Thymus (tissue), 11 donors: ENCODE results near the gene HIGD1B. TPM values are rescaled to one million over a fixed set of nuclear protein-coding genes. Genes with fewer than 3 reads are reported as not detected.

Experiments used
- DNase-seq, 9 donors: peaks; one replicate each; pipeline ENCODE4 v3.0.0-alpha.2; 2013; ENCODE audit warnings: low spot score in 9 of 9, low read depth in 6 of 9, missing footprints in 1 of 9
- H3K27ac ChIP-seq, 2 donors: one replicate each; pipeline ENCODE4 v1.5.1; 2013; ENCODE audit warnings: control low read depth in 1 of 2, low read depth in 1 of 2, low read length in 1 of 2, mild to moderate bottlenecking in 1 of 2, moderate library complexity in 1 of 2
- H3K27me3 ChIP-seq, 2 donors: one replicate each; pipeline ENCODE4 v1.5.1; 2013; ENCODE audit warnings: low read length in 1 of 2; ENCODE audit not compliant: control insufficient read depth in 2 of 2, insufficient read depth in 1 of 2
- H3K36me3 ChIP-seq, 2 donors: one replicate each; pipeline ENCODE4 v1.5.1; 2013; ENCODE audit warnings: low read length in 1 of 2, mild to moderate bottlenecking in 1 of 2, moderate library complexity in 1 of 2; ENCODE audit not compliant: control insufficient read depth in 2 of 2, insufficient read depth in 2 of 2
- H3K4me1 ChIP-seq, 2 donors: one replicate each; pipeline ENCODE4 v1.5.1; 2013; ENCODE audit warnings: low read length in 2 of 2; ENCODE audit not compliant: control insufficient read depth in 2 of 2, insufficient read depth in 2 of 2
- H3K4me3 ChIP-seq, 2 donors: one replicate each; pipeline ENCODE4 v1.5.1; 2013; ENCODE audit warnings: low read length in 2 of 2, control low read depth in 1 of 2, mild to moderate bottlenecking in 1 of 2
- H3K9me3 ChIP-seq, 2 donors: one replicate each; pipeline ENCODE4 v1.5.1; 2013; ENCODE audit warnings: low read length in 1 of 2, mild to moderate bottlenecking in 1 of 2; ENCODE audit not compliant: control insufficient read depth in 2 of 2, insufficient read depth in 1 of 2
- WGBS: extraction: QIAGEN DNeasy Blood & Tissue Kit; methylation state at CpG from one replicate; pipeline ENCODE4 v1.1.7; 2013; 5-methylcytosine and 5-hydroxymethylcytosine counted together
- polyA plus RNA-seq: library from polyadenylated mRNA; stranded (reverse); fragments of 200-250 nt; gene quantifications from one replicate; pipeline ENCODE4 v1.2.3, GENCODE V29; 2013
- total RNA-seq: library from RNA; stranded (reverse); fragments of 120-200 nt; gene quantifications from one replicate; pipeline ENCODE4 v1.2.4, GENCODE V29; 2013
- donor health status: healthy.

Gene HIGD1B
- total and polyA plus RNA-seq, 2 donors = 1.8 to 2.2 TPM

DNA sequence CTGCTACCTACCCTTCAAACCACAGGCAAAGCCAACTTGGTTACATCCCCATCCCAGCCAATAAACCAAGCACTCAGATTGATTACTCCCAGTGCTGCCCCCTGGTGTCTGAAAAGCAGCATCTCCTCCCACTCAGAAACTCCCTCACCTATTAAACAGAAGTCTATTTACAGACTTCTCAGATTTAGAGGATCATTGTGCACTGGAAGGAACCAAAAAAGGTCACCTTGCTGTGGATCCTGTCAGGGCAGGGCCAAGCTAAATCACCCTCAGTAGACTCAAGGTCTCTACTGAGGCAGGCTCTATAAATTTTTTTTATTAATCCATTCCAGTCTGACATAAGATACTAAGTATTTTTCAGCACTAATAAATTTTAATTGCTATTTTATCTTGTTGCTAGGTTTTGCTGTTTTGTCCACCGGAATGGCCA, 17.6 kb downstream of the HIGD1B start:
- Histone ChIP-seq H3K27ac (no peak overlapping the region), H3K4me3 (no peak overlapping the region), H3K4me1 (no peaks in the 10 kb centered on the region), H3K27me3 (no peaks in the 10 kb centered on the region), H3K36me3 (peaks cover 53 to 79% of the 10 kb centered on the region in 2 donors), H3K9me3 (no peaks in the 10 kb centered on the region)
- peak; percentile 26 to 75 (median 53) for DNase-seq
- WGBS = 96% methylated on average over 1 of the region's 1 CpG

- no peaks in the 10 kb centered on the region for H3K4me1 ChIP-seq
- H3K4me3 ChIP-seq = no peak overlapping the region
- H3K9me3 ChIP-seq = no peaks in the 10 kb centered on the region
- WGBS = 97% methylated on average over 6 of the region's 6 CpGs
- no peak overlapping the region for H3K27ac ChIP-seq
- peaks cover 52 to 75% of the 10 kb centered on the region in 2 donors for H3K36me3 ChIP-seq
- DNase-seq = no peak
- no peaks in the 10 kb centered on the region for H3K27me3 ChIP-seq
Measured at GRCh38 chr17:44865931-44866330, 18.2 kb downstream of the HIGD1B start.

DNA sequence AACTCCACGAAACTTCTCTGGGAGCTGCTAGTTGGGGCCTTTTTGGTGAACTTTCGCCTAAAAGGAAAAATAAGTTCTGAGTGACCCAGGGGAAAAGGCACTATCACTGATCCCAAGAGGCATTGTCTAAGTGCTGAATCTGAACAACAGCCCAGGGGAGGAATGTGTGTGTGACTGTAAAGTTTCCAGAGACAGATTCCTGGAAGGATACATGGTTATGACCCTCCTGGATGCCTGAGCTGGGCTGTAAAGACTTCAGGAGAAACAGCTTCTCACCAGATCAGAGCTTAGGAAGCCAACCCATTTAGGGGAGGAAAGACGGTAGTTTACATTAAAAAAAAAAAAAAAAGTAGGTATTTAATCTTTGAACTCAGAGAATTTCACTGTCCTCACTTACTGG, 20.2 kb downstream of the HIGD1B start:
- peaks cover 57 to 75% of the 10 kb centered on the region in 2 donors for H3K36me3 ChIP-seq
- no peak for DNase-seq
- no peak overlapping the region for H3K27ac ChIP-seq
- H3K4me3 ChIP-seq = no peak overlapping the region
- WGBS = 98% methylated on average over 3 of the region's 3 CpGs
- no peaks in the 10 kb centered on the region for H3K9me3 ChIP-seq
- H3K27me3 ChIP-seq = no peaks in the 10 kb centered on the region
- H3K4me1 ChIP-seq = no peaks in the 10 kb centered on the region

GRCh38 chr17:44871556-44871955, 23.9 kb downstream of the HIGD1B start:
- no peak for DNase-seq
- peaks cover 56 to 81% of the 10 kb centered on the region in 2 donors for H3K36me3 ChIP-seq
- no peak overlapping the region for H3K4me3 ChIP-seq
- WGBS = 98% methylated on average over 12 of the region's 12 CpGs
- H3K4me1 ChIP-seq = no peaks in the 10 kb centered on the region
- H3K27ac ChIP-seq = no peak overlapping the region
- no peaks in the 10 kb centered on the region for H3K9me3 ChIP-seq
- no peaks in the 10 kb centered on the region for H3K27me3 ChIP-seq

DNA sequence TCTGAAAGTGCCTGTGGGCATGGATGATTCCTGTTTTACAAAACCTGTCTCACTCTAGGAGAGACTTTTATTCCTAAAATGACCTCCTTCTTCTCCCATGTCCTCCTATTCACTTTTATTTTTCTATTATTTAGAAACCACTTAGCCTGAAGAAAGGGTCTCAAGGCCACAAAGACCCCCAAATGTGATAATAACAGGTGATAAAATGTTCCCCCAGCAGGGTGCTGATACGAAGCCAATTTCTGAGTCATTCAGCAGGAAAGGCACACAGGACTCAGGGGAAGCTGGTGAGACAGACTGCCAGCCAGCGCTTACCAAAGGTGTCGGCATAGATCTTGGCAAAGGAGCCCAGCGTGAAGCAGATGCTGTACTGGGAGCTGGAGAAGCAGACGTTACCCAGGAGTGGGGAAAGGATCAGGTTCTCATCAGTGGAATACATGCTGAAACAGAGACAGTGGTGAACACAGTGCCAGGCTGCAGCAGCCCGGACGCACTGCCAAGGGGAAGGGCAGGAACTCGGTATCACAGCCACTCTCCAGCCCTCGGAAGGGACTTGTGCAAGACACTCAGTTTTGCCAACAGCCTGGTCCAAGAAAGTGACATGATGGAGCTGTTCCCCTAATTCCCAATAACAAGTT, 24.6 kb downstream of the HIGD1B start:
- H3K4me1 ChIP-seq = no peaks in the 10 kb centered on the region
- WGBS = 97% methylated on average over 9 of the region's 9 CpGs
- no peaks in the 10 kb centered on the region for H3K27me3 ChIP-seq
- no peaks in the 10 kb centered on the region for H3K9me3 ChIP-seq
- H3K4me3 ChIP-seq = no peak overlapping the region
- H3K27ac ChIP-seq = no peak overlapping the region
- H3K36me3 ChIP-seq = peaks cover 55 to 80% of the 10 kb centered on the region in 2 donors
- DNase-seq = no peak

- 97% methylated on average over 6 of the region's 6 CpGs for WGBS
- Histone ChIP-seq H3K4me1 (no peaks in the 10 kb centered on the region), H3K9me3 (no peaks in the 10 kb centered on the region), H3K27me3 (no peaks in the 10 kb centered on the region), H3K36me3 (peaks cover 55 to 79% of the 10 kb centered on the region in 2 donors), H3K27ac (no peak overlapping the region), H3K4me3 (no peak overlapping the region)
- no peak for DNase-seq
Measured at GRCh38 chr17:44875761-44876160, 28.1 kb downstream of the HIGD1B start.

DNA sequence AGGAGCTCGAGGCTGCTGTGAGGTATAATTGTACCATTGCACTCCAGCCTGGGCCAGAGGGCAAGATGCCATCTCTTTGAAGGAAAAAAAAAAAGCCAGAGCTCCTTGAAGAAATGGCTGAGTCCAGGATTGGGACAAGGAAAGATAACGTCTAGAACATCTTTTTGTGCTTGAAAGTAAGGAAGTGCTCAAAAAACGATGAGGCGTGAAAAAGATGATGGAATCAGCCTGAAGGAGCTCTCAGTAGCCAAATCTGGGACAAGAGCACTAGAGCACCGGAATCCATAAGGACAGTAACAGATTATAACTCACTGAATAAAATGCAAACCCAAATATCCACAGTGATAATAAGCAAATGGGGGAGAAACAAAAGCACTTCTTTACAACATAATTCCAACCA, 29.4 kb downstream of the HIGD1B start:
- no peaks in the 10 kb centered on the region for H3K4me1 ChIP-seq
- peaks cover 57 to 79% of the 10 kb centered on the region in 2 donors for H3K36me3 ChIP-seq
- 99% methylated on average over 5 of the region's 5 CpGs for WGBS
- H3K27ac ChIP-seq = no peak overlapping the region
- no peaks in the 10 kb centered on the region for H3K9me3 ChIP-seq
- no peak for DNase-seq
- H3K4me3 ChIP-seq = no peak overlapping the region
- no peaks in the 10 kb centered on the region for H3K27me3 ChIP-seq

DNA sequence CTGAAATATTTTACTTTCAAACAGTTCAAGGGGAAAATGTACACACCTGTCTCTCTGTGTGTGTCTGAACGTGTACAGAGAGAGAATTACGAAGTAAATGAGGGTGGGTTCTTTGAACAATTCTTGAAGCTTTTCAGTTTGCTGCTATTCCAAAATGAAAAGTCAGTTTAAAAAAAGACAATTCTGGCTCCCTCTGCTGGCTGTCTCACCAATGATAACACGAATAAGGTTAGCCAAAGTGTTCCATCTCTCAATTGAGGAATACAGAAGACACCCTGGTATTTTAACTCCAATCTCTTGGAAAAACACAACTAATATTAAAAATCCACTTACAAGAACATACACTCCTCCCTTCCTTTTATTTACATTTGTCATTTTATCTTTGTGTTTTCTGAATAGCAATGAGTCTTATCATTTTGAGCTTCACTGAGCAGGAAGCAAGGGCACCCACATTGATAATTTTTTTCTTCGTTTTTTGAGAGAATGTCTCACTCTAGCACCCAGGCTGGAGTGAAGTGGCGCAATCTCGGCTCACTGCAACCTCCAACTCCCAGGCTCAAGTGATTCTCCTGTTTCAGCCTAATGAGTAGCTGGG, 31.0 kb downstream of the HIGD1B start:
- DNase-seq = peak in 4 of 9 donors; percentile 17 to 54 (median 33)
- no peak overlapping the region for H3K27ac ChIP-seq
- no peaks in the 10 kb centered on the region for H3K9me3 ChIP-seq
- no peaks in the 10 kb centered on the region for H3K27me3 ChIP-seq
- H3K4me1 ChIP-seq = no peaks in the 10 kb centered on the region
- no peak overlapping the region for H3K4me3 ChIP-seq
- 73% methylated on average over 6 of the region's 6 CpGs for WGBS
- peaks cover 61 to 84% of the 10 kb centered on the region in 2 donors for H3K36me3 ChIP-seq

DNA sequence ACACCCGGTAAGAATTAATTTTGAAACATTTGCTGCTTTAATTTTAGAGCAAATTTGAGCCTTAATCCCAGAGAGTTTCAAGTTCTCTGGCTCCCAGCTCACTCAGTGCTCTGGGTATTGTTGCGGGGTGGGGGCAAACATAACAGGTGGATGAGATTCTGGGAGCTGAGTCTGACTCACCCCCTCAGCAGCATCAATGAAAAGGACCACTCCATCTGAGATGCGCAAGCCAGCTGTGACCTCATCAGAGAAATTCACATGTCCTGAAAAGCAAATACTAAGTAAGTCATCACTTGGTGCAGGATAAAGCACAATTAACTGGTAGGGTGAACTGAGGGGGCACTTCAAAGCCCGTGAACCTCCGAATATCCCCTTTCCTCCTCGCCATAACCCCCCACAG, 31.7 kb downstream of the HIGD1B start:
- Histone ChIP-seq H3K4me3 (no peak overlapping the region), H3K27ac (no peak overlapping the region), H3K4me1 (no peaks in the 10 kb centered on the region), H3K36me3 (peaks cover 59 to 85% of the 10 kb centered on the region in 2 donors), H3K9me3 (no peaks in the 10 kb centered on the region), H3K27me3 (no peaks in the 10 kb centered on the region)
- no peak for DNase-seq
- 98% methylated on average over 6 of the region's 6 CpGs for WGBS
